ENCODE data around the gene COL6A1.

COL6A1 gene

GRCh38 chr21:45981151-45982091 is at the start of gene COL6A1:
COL6A1 (plus strand) TSS chr21:45981770; CDS start chr21:45981851, 81 bp downstream.
- no peak for DNase-seq

- no peak for DNase-seq
Observed at GRCh38 chr21:45932922-45933502, 48.6 kb upstream of the COL6A1 start.

DNA sequence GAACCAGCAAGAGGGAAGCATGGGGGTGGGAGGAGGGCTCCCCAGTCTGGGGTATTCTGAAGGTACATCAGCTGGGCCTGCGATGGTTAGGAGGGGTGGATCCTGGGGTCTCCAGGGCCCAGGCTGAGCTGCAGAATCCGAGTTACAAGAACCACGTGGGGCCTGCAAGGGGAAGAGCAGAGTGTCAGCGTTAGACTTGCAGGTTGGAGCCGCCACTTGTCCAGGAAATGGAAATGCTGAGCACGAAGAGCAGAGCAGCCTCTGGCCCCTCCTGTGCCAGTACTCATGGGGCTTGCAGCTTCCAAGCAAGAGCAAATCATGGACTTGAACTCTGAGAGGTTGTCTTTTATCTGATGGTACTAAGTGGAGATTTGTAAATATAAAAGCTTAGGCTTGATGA is 47.5 kb upstream of the COL6A1 start:
- DNase-seq = no peak

DNA sequence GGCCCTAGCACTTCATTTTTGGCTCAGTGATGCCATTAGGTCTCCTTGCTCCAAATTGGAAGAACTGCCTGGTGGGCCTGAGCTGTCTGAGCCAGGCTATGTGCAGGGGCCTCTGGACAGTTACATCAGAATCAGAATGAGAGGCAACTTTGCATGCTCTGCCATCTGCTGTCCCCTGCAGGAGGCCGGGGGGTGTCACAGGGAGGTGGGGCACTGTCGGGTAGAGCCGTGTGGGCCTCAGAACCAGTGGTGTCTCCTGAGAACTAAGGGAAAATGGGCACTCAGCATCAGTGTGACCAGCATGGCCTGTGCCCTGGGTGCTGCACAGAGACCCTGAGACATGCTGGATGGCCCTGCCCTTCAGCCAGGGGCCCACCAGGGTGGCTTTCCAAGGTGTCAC is 47.0 kb upstream of the COL6A1 start:
- DNase-seq = no peak

- no peak for DNase-seq
Observed at GRCh38 chr21:45935628-45936027, 45.9 kb upstream of the COL6A1 start.

DNA sequence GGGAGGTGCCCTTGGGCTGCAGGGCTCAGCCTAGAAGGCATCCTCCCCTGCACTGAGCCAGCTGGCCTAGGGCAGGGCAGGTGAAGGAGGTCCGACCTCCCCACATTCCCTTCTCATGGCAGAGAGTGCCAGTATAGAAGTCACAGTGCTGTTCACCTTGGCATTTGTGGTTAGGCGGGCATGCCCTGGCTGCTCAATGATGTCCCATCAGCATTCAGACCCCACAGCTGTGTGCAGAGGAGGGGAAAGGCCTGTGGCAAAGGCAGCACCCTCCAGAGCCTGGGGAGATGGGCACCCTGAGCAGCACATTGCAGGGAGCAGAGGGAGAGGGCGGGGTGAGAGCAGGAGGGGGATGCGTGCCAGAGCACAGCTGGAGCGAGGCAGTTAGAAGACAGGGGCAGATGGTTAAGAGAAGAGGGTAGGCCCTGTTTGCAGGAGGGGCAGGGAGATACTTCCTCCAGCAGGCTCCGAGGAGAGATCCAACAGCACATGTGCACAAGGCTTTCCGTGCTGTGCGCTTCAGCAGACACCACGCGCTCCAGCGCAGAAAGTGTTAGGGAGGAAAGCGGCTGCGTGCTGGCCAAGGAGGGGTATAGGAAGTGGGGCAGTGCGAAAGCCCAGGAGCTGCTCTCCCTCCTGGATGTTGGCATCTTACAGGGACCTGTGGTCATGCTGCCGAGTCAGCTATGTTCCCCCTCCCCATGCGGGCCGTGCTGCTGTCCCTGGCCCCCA is 43.7 kb upstream of the COL6A1 start:
- no peak for DNase-seq

DNA sequence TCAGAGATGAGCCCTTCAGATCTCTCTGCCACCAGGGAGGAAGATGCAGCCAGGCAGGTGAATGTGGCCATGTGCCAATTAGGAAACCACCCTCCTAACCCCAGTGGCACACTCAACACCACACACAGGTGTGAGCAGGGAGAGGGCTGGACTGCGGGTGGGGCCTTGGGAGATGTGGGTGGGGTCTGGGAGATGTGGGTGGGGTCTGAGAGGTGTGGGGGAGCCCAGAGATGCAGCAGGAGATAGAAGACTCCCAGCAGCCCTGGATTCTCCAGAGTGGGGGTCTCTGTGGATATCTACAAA is 43.2 kb upstream of the COL6A1 start:
- DNase-seq = no peak

DNA sequence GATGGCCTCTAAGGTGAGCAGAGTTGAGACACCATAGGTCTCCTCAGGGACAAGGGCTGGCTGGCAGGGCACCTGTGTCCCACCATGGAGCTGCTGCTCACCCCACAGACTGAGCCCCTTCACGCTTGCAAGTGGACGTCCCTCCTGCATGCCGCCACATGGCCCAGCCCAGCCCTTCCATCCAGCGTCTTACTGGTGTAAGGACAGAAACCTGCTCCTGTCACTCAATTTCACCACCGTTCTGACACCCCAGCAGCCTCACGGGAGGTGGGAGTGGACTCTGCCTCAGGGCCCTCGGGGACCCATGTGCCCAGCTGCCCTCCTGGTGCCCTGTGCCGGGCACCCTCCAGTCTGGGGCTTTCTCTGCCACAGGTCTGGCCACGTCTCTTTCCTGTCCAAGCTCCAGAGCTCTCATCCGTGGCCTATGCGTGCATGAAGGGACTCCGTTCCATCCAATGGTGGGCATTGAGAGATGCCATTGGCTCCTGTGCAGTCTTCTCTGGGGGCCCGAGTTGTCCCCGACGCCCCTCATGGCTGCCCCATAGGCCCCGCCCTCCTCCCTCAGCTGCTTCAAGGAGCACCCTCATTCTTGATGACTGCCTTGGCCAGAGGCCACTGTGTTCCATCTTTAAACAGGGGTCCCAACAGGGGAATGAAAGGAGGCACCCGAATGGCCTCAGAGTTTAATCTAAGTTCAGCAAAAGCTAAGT is 42.6 kb upstream of the COL6A1 start:
- no peak for DNase-seq

DNA sequence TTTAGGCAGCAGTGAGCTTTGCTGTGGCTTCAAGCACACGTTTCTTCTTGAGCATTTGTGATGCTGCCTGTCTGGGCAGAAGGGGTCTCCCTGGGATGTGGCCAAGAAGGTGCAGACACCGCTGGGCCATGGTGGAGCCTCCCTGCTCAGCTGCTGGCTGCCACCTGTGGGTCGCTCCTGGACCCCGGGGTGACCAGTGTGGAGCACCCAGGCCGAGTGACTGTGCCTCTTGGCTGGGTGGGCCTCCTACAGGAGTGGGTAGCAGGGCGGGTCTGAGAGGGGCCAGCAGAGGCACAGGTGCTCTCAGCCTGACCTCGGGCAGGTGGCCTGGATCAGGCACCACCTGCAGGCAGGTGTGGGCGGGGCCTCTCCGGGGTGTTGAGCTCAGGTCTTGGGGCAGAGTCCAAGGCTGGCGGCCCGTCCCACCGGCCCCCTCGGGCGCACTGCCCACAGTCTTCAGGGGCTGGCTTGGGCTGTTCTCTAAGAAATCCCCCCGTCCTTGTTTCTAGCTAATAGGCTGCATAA is 42.0 kb upstream of the COL6A1 start:
- DNase-seq = no peak

DNA sequence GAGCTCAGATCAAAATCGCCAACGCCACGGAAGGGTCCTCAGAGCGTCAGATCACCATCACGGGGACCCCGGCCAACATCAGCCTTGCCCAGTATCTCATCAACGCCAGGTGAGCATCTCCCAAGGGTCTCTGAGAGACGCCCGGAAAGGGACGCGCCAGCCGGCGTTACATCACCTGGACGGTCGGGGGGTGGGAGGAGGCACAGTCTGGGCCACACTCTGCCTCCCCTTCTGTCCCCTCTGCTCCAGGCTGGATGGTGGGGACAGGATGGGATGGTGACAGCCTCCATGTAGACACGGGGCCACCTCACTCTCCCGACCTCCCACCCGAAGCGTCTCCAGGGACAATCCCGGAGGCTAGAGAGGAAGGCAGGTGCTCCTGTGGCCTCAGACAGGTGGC is 41.5 kb upstream of the COL6A1 start:
- no peak for DNase-seq

- DNase-seq = no peak
Observed at GRCh38 chr21:45940621-45941337, 40.8 kb upstream of the COL6A1 start.

GRCh38 chr21:45941338-45941710 is 40.2 kb upstream of the COL6A1 start:
- DNase-seq = no peak

DNA sequence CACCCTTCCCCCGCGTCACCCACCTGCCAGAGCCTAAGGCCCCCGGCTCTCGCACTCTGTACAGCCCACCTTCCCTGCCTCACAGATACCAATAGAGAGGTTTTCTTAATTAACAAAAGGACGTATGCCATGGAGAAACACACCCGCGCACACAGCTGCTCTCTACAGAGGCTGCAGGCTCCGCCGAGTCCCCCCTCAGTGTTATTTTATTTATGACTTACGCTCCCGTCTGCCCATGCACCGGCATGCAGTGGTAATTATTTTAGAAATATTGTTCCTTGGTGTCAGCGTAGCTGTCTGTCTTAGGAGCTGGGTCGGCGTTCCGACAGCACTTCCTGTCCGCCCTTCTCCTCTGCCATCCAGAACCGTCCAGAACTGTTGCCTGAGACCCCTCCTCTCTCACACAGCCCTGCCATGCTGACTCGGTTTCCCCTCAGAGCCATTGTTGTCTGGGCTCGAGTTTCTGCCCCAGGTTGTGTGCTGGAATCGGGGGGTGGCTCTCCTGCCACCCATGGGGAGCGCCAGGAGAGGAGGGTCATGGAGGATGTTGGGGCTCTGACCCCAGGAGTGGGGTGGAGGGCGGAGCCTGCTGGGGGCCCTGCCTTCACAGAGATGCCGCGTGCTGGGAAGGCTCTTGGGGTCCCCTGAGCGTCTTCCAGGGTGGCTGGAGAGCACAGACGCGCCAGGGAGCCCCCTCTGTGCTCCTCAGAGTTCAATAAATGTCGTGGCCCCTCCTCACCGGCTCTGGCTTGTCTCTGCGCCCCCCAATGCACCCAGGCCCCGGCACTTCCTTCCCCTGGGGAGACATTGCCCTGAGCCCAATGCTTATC is 39.6 kb upstream of the COL6A1 start:
- no peak for DNase-seq

DNA sequence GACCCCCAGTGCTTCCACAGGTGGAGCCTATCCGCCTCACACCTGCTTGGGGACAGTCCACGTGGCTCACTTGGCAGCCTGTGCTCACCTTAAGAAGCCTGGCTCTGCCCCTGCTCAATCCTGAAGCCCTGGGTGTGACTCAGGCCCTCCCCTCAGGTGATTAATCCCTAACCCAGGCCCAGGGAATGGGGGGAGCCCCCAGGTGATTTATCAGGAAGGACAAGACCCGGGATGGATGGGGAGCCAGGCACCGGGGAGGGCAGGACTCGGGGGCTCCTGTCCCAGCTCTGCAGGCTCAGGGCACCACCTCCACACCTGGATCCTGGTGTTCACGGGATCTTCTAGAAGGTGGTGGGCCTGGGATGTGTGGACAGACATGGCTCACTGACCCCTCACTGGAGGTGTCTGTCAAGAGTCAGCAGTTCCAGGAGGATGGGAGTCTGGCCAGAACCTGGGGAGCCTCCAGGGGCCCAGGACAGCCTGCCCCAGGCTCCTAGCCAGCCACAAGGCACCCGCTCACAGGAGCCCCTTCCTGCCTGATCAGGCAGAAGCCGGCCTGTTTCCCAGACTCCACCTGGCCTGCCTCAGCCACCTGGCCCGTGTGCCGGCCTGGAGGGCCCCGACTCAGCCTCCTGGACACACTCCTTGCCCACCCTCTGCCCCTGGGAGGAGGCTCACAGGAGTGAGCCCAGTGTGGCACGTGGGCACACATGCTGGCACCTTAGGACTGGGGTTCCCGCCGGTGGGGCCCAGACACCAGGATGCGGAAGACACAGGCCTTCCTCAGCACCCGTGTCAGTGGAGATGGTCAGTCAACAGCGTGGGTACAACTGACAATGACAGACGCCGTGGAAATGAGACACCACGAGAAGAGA is 38.6 kb upstream of the COL6A1 start:
- no peak for DNase-seq

GRCh38 chr21:45943630-45944540 is 37.7 kb upstream of the COL6A1 start:
- DNase-seq = no peak

GRCh38 chr21:45944601-45945000 is 37.0 kb upstream of the COL6A1 start:
- DNase-seq = no peak

DNA sequence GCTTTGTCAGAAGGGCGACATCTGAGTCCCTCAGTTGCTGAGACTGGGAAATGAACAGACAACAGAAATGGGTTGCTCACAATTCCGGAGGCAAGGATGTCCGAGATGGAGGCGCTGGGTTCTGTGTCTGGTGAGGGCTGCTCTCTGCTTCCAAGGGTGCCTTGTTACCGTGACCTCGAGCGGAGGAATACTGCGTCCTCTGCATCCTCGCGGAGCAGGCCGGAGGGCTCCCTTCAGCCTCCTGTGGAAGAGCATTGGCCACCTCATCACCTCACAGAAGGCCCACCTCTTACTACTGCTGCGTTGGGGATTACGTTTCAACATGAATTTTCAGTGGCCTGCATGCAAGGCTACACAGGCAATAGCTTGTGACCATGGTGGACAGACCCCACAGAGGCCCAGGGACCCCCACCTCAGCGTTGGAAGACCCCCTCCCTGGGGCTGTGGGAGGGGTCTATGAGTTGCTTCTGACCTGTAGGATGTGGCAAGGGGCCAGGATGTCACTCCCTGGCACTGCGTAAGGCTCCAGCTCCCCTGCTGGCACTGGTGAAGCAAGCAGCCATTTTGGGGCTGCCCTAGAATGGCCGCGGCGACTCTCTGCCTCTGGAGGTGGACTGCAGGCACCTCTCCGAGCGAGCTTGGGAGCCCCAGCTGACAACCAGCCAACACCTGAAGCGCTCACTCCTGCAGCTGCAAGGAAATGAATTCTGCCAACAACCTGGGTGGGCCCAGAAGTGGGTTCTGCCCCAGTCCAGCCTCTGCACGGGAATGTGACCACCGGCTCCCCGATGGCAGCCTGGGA is 36.3 kb upstream of the COL6A1 start:
- DNase-seq = no peak

DNA sequence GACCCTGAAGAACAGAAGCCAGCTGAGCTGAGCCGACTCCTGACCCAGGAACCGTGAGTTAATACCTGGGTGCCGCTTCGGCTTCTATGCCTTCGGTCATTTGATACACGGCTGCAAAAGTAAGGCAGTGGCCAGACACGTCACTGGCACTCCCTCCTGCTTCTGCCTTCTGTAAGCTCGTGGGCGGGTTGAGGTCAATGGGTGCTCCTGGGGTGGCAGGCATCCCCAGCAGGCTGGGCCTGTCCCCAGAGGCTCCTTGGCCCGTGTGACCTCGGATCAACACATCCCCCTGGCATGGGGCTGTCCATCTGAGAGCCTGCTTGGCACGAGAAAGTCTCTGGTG is 35.7 kb upstream of the COL6A1 start:
- DNase-seq = no peak

DNA sequence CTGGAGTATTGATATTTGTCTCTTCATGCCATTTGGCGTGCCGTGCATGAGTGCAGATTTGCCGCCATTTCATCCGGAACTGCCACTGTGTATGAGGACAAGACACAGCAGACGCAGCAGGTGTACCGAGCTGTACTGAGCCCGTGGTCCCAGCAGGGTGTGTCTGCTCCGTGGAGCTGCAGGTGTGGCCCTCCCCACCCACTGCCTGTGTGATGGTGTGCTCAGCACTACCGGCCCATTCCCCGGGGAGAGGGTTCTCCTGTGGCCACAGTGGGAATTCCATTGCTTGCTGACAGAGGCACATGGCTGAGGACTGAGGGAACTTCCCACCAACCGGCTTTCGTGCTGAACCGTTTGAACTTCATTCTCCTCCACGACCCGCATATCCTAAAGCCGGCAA is 34.3 kb upstream of the COL6A1 start:
- DNase-seq = no peak

Measured in NCI-H2107 (cell line).